OCI-LY7 (cell line): ENCODE data around the gene CCNE1. TPM values are rescaled to one million over a fixed set of nuclear protein-coding genes. Genes with fewer than 3 reads are reported as not detected.
A peak's percentile ranks its signal among the peaks of the same experiment; 100 is the strongest.

Experiments used
- BruUV-seq: library from RNA; stranded (reverse); fragments of 400-500 nt; replicated peaks from 2 replicates; lab custom pipeline; 2021; lab: Mats Ljungman, UMichigan
- CTCF ChIA-PET: fragments of 300-600 bp; sonication (Branson Sonifier 250); formaldehyde crosslinking; loops from one replicate; lab custom pipeline; 2022; ENCODE audit warnings: antibody characterized with exemption; ENCODE audit not compliant: unreplicated experiment; lab: Charles Lee
- POLR2A ChIA-PET: fragments of 300-600 bp; sonication (Branson Sonifier 250); formaldehyde crosslinking; loops from one replicate; lab custom pipeline; 2022; ENCODE audit warnings: antibody characterized with exemption; lab: Charles Lee
- DNase-seq: peaks from one replicate; pipeline ENCODE4 v3.0.0-alpha.2; 2015; ENCODE audit warnings: low spot score
- H2AFZ ChIP-seq: fragments of 200-600 bp; sonication (generic), shearing (Covaris generic); 2 replicates; pipeline ENCODE4 v1.6.1; 2014; ENCODE audit warnings: mild to moderate bottlenecking, antibody characterized with exemption, low read length, moderate library complexity
- H3K27ac ChIP-seq: fragments of 200-600 bp; sonication (generic); 2 replicates; pipeline ENCODE4 v1.5.1; 2014; ENCODE audit warnings: mixed run types, low read depth, mild to moderate bottlenecking, moderate library complexity, low read length, inconsistent platforms; ENCODE audit not compliant: poor library complexity, severe bottlenecking
- H3K36me3 ChIP-seq: fragments of 200-600 bp; sonication (generic); 2 replicates; pipeline ENCODE4 v1.6.1; 2014; ENCODE audit warnings: mild to moderate bottlenecking, antibody characterized with exemption, low read length, moderate library complexity, mixed read lengths; ENCODE audit not compliant: insufficient read depth
- H3K4me1 ChIP-seq: fragments of 200-600 bp; sonication (generic); 2 replicates; pipeline ENCODE4 v1.5.1; 2014; ENCODE audit warnings: mild to moderate bottlenecking, low read length; ENCODE audit not compliant: insufficient read depth, poor library complexity, severe bottlenecking
- H3K4me2 ChIP-seq: fragments of 200-600 bp; sonication (generic); 2 replicates; pipeline ENCODE4 v1.6.1; 2014; ENCODE audit warnings: mild to moderate bottlenecking, low read length
- H3K4me3 ChIP-seq: fragments of 200-600 bp; sonication (generic); 2 replicates; pipeline ENCODE4 v1.5.1; 2014; ENCODE audit warnings: mild to moderate bottlenecking, low read depth, low read length; ENCODE audit not compliant: poor library complexity, severe bottlenecking
- H3K79me2 ChIP-seq: fragments of 200-600 bp; sonication (generic); 2 replicates; pipeline ENCODE4 v1.6.1; 2016; ENCODE audit warnings: low read depth, mild to moderate bottlenecking, low read length, moderate library complexity, mixed read lengths; ENCODE audit not compliant: insufficient read depth
- H3K9me2 ChIP-seq: fragments of 200-600 bp; sonication (generic); 2 replicates; pipeline ENCODE4 v1.6.1; 2016; ENCODE audit warnings: mild to moderate bottlenecking, low read length, mixed read lengths; ENCODE audit not compliant: insufficient read depth
- H3K9me3 ChIP-seq: fragments of 200-600 bp; sonication (generic); 2 replicates; pipeline ENCODE4 v1.6.1; 2014; ENCODE audit warnings: mild to moderate bottlenecking, mixed run types, low read length, mixed read lengths
- H4K20me1 ChIP-seq: fragments of 200-600 bp; sonication (generic); 2 replicates; pipeline ENCODE4 v1.6.1; 2014; ENCODE audit warnings: mild to moderate bottlenecking, antibody characterized with exemption, low read length, moderate library complexity, mixed read lengths; ENCODE audit not compliant: insufficient read depth
- EZH2phosphoT487 ChIP-seq: fragments of 200-600 bp; sonication (generic); IDR thresholded peaks from 2 replicates; pipeline ENCODE4 v1.6.1; 2018; ENCODE audit warnings: low read depth, borderline replicate concordance, mild to moderate bottlenecking, mixed run types, antibody characterized with exemption, low read length, moderate library complexity, mixed read lengths
- intact Hi-C: fragments of 100-400 bp; cut with micrococcal nuclease; formaldehyde crosslinking; loops from one replicate; pipeline ENCODE4 v1.10.0; 2022; ENCODE audit not compliant: unreplicated experiment
- total RNA-seq, 2 experiments: library from RNA; depleted of rRNA in 1 of 2; stranded (reverse); fragments of >200 nt in 1 of 2; shearing (Covaris generic) in 1 of 2; gene quantifications; 2 replicates each; pipeline ENCODE4 v1.2.3, GENCODE V29; 2014 to 2022
- TF ChIP-seq, protein P1 (sequence below): fragments of 200-600 bp; sonication (generic); conservative IDR thresholded peaks from 2 replicates; pipeline ENCODE4 v1.5.1; 2014; ENCODE audit warnings: mild to moderate bottlenecking, antibody characterized with exemption, low read length, moderate library complexity, mixed read lengths

Gene CCNE1
- total RNA-seq, 2 experiments from 2014 or later, result 23.2 to 36.1 TPM

GRCh38 chr19:29845574-29846176, 33.9 kb downstream of the CCNE1 start:
- BruUV-seq, result no TSS peak
- Histone ChIP-seq H3K27ac (no peak overlapping the region), H2AFZ (peak overlapping the region; percentile 80), H3K4me1 (peaks cover 18% of the 10 kb centered on the region), H3K79me2 (no peaks in the 10 kb centered on the region), H3K9me3 (no peaks in the 10 kb centered on the region), H3K4me3 (peak overlapping the region; percentile 73), H3K9me2 (no peaks in the 10 kb centered on the region), H3K36me3 (no peaks in the 10 kb centered on the region), H3K4me2 (peak overlapping the region; percentile 87), H4K20me1 (no peaks in the 10 kb centered on the region)
- ChIA-PET POLR2A (interaction anchor here (0.6 to 2.0 kb wide), 4 partner anchors 9 to 31 kb away, joined by 3 to 6 read pairs (median 4); no protein-coding TSS in a partner anchor), CTCF (interaction anchor here (0.5 to 0.6 kb wide), 2 partner anchors 27 to 1014 kb away, joined by 3 to 4 read pairs; no protein-coding TSS in a partner anchor)
- intact Hi-C loops, result loop anchor here (1.0 kb wide), 1 partner anchor 34 kb away; the partner anchor contains the start of gene CCNE1
- TF ChIP-seq, protein P1, sequence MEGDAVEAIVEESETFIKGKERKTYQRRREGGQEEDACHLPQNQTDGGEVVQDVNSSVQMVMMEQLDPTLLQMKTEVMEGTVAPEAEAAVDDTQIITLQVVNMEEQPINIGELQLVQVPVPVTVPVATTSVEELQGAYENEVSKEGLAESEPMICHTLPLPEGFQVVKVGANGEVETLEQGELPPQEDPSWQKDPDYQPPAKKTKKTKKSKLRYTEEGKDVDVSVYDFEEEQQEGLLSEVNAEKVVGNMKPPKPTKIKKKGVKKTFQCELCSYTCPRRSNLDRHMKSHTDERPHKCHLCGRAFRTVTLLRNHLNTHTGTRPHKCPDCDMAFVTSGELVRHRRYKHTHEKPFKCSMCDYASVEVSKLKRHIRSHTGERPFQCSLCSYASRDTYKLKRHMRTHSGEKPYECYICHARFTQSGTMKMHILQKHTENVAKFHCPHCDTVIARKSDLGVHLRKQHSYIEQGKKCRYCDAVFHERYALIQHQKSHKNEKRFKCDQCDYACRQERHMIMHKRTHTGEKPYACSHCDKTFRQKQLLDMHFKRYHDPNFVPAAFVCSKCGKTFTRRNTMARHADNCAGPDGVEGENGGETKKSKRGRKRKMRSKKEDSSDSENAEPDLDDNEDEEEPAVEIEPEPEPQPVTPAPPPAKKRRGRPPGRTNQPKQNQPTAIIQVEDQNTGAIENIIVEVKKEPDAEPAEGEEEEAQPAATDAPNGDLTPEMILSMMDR, result no peak
- no peak for TF ChIP-seq EZH2phosphoT487
- DNase-seq, result peak; percentile 10

DNA sequence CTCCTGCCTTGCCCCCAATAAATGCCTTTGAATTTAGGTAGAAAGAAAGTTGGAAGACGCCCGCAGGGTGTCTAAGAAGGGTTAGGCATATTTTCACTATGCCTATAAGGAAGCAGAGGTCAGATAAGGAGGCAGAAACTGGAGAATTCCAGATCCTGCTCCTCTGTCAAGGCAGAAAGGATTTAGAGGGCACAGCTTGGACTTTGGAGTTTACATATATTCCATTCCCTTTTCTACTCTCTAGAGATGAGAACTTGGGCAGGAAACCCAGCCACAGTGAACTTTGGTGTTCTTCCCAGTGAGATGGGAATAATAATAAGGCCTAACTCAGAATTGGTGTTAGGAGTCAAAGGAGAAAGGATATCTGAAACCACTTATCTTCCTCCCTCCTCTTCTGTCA, 37.4 kb downstream of the CCNE1 start:
- H2AFZ ChIP-seq, result no peak overlapping the region
- peaks cover 9% of the 10 kb centered on the region for H3K4me1 ChIP-seq
- H3K4me3 ChIP-seq, result no peak overlapping the region
- H3K36me3 ChIP-seq, result no peaks in the 10 kb centered on the region
- no peak overlapping the region for H3K27ac ChIP-seq
- no peaks in the 10 kb centered on the region for H4K20me1 ChIP-seq
- no peaks in the 10 kb centered on the region for H3K79me2 ChIP-seq
- no peaks in the 10 kb centered on the region for H3K9me3 ChIP-seq
- no peaks in the 10 kb centered on the region for H3K9me2 ChIP-seq
- intact Hi-C loops, result no loop called here
- BruUV-seq, result no TSS peak
- TF ChIP-seq EZH2phosphoT487, result no peak
- TF ChIP-seq, protein P1, result no peak
- no peak overlapping the region for H3K4me2 ChIP-seq
- no peak for DNase-seq
- ChIA-PET POLR2A (no interaction called here), CTCF (no interaction called here)

GRCh38 chr19:29850482-29850881, 38.7 kb downstream of the CCNE1 start:
- TF ChIP-seq, protein P1, result no peak
- TF ChIP-seq EZH2phosphoT487, result no peak
- no peaks in the 10 kb centered on the region for H3K9me3 ChIP-seq
- no TSS peak for BruUV-seq
- intact Hi-C loops, result loop anchor here (10.0 kb wide), 1 partner anchor 804 kb away; no protein-coding TSS in a partner anchor
- H3K27ac ChIP-seq, result no peak overlapping the region
- POLR2A ChIA-PET, result interaction anchor here (0.6 to 0.7 kb wide), 3 partner anchors 41 to 98 kb away, joined by 3 to 4 read pairs (median 3); no protein-coding TSS in a partner anchor
- H3K4me3 ChIP-seq, result no peak overlapping the region
- H3K79me2 ChIP-seq, result no peaks in the 10 kb centered on the region
- no peak for DNase-seq
- peaks cover 6% of the 10 kb centered on the region for H3K4me1 ChIP-seq
- H4K20me1 ChIP-seq, result no peaks in the 10 kb centered on the region
- H3K4me2 ChIP-seq, result no peak overlapping the region
- no peak overlapping the region for H2AFZ ChIP-seq
- CTCF ChIA-PET, result no interaction called here
- no peaks in the 10 kb centered on the region for H3K36me3 ChIP-seq
- H3K9me2 ChIP-seq, result no peaks in the 10 kb centered on the region
